Neural cell (in vitro differentiated cells): ENCODE measurements around the gene SLC13A3. TPM values are rescaled to one million over a fixed set of nuclear protein-coding genes. Genes with fewer than 3 reads are reported as not detected.

Experiments used
- H2AFZ ChIP-seq: fragments of 200-600, 300-800 bp; sonication (generic), shearing (Covaris generic); 2 replicates; pipeline ENCODE4 v1.6.0; 2014; ENCODE audit warnings: low read depth, mild to moderate bottlenecking, antibody characterized with exemption, low read length, moderate library complexity
- H3F3A ChIP-seq: fragments of 200-600 bp; shearing (Covaris generic); 2 replicates; pipeline ENCODE4 v1.6.1; 2016; ENCODE audit warnings: mild to moderate bottlenecking, moderate library complexity, mixed read lengths, antibody characterized with exemption, low read length; ENCODE audit not compliant: insufficient read depth, poor library complexity, severe bottlenecking
- H3K27ac ChIP-seq: fragments of 200-600, 300-800 bp; sonication (generic), shearing (Covaris generic); 2 replicates; pipeline ENCODE4 v1.5.1; 2014; ENCODE audit warnings: mild to moderate bottlenecking, low read length, moderate library complexity
- H3K27me3 ChIP-seq: fragments of 300-800, 200-600 bp; sonication (generic), shearing (Covaris generic); 2 replicates; pipeline ENCODE4 v1.6.0; 2014; ENCODE audit warnings: mild to moderate bottlenecking, low read depth, low read length, moderate library complexity; ENCODE audit not compliant: insufficient read depth
- H3K36me3 ChIP-seq: fragments of 300-800, 200-600 bp; sonication (generic), shearing (Covaris generic); 2 replicates; pipeline ENCODE4 v1.5.1; 2014; ENCODE audit warnings: mild to moderate bottlenecking, antibody characterized with exemption, low read length, moderate library complexity; ENCODE audit not compliant: insufficient read depth
- H3K4me2 ChIP-seq: fragments of 300-800, 200-600 bp; sonication (generic), shearing (Covaris generic); 2 replicates; pipeline ENCODE4 v1.6.0; 2014; ENCODE audit warnings: mild to moderate bottlenecking, low read length
- H3K4me3 ChIP-seq: fragments of 300-800, 200-600 bp; sonication (generic), shearing (Covaris generic); 2 replicates; pipeline ENCODE4 v1.5.1; 2014; ENCODE audit warnings: mild to moderate bottlenecking, low read length, moderate library complexity
- H3K79me2 ChIP-seq: fragments of 200-600 bp; shearing (Covaris generic); replicated peaks from 2 replicates; pipeline ENCODE4 v1.6.0; 2014; ENCODE audit warnings: mild to moderate bottlenecking, low read length, moderate library complexity; ENCODE audit not compliant: insufficient read depth
- H3K9ac ChIP-seq: fragments of 300-800, 200-600 bp; sonication (generic), shearing (Covaris generic); 2 replicates; pipeline ENCODE4 v1.6.1; 2016; ENCODE audit warnings: mild to moderate bottlenecking, low read length, mixed read lengths
- H3K9me2 ChIP-seq: fragments of 200-600 bp; shearing (Covaris generic); 2 replicates; pipeline ENCODE4 v1.6.1; 2016; ENCODE audit warnings: mild to moderate bottlenecking, low read length, mixed read lengths; ENCODE audit not compliant: insufficient read depth
- H3K9me3 ChIP-seq: fragments of 200-600, 300-800 bp; sonication (generic), shearing (Covaris generic); 2 replicates; pipeline ENCODE4 v1.6.1; 2016; ENCODE audit warnings: mild to moderate bottlenecking, mixed run types, low read length, moderate library complexity, mixed read lengths
- H4K20me1 ChIP-seq: fragments of 200-600 bp; shearing (Covaris generic); 2 replicates; pipeline ENCODE4 v1.6.1; 2016; ENCODE audit warnings: mild to moderate bottlenecking, mixed run types; ENCODE audit not compliant: insufficient read depth
- EP300 ChIP-seq: fragments of 450-650 bp; conservative IDR thresholded peaks from 2 replicates; pipeline ENCODE4 v1.6.1; 2014; ENCODE audit warnings: antibody characterized with exemption, mild to moderate bottlenecking, moderate library complexity; ENCODE audit not compliant: poor library complexity, severe bottlenecking
- EZH2 ChIP-seq: fragments of 200-600, 300-800 bp; shearing (Covaris generic), sonication (generic); IDR thresholded peaks from 2 replicates; pipeline ENCODE4 v1.6.1; 2014; ENCODE audit warnings: antibody characterized with exemption, low read length, borderline replicate concordance, mild to moderate bottlenecking; ENCODE audit not compliant: insufficient read depth, poor library complexity, severe bottlenecking
- MXI1 ChIP-seq: fragments of 450-650 bp; conservative IDR thresholded peaks from 2 replicates; pipeline ENCODE4 v1.6.1; 2014; ENCODE audit warnings: antibody characterized with exemption, mild to moderate bottlenecking; ENCODE audit not compliant: poor library complexity, severe bottlenecking
- POLR2AphosphoS5 ChIP-seq: IDR thresholded peaks from 2 replicates; pipeline ENCODE4 v1.6.1; 2012
- RAD21 ChIP-seq: fragments of 450-650 bp; conservative IDR thresholded peaks from 2 replicates; pipeline ENCODE4 v1.6.1; 2014; ENCODE audit warnings: antibody characterized with exemption, mild to moderate bottlenecking, moderate library complexity
- REST ChIP-seq: IDR thresholded peaks from 2 replicates; pipeline ENCODE4 v1.6.1; 2012; ENCODE audit warnings: borderline replicate concordance
- SMC3 ChIP-seq: fragments of 450-650 bp; conservative IDR thresholded peaks from 2 replicates; pipeline ENCODE4 v1.6.1; 2014; ENCODE audit warnings: antibody characterized with exemption, mild to moderate bottlenecking, moderate library complexity; ENCODE audit not compliant: poor library complexity
- TAF1 ChIP-seq: IDR thresholded peaks from 2 replicates; pipeline ENCODE4 v1.6.1; 2012; ENCODE audit warnings: low read depth
- polyA plus RNA-seq: library from polyadenylated mRNA; depleted of rRNA; stranded (reverse); fragments of >200 nt; gene quantifications from 2 replicates; pipeline ENCODE4 v1.2.3, GENCODE V29; 2014
- TF ChIP-seq, protein P1 (sequence below): fragments of 450-650 bp; IDR thresholded peaks from 2 replicates; pipeline ENCODE4 v1.5.1; 2014; ENCODE audit warnings: antibody characterized with exemption, mild to moderate bottlenecking, moderate library complexity; ENCODE audit not compliant: poor library complexity, severe bottlenecking

The SLC13A3 gene
- polyA plus RNA-seq, 1 donor from 2014 or later: 5.5 TPM

GRCh38 chr20:46592580-46593362 lies 58.5 kb downstream of the SLC13A3 start:
- Histone ChIP-seq H3K36me3 (no peaks in the 10 kb centered on the region), H3K9me2 (no peaks in the 10 kb centered on the region), H3K9ac (no peak overlapping the region), H3K4me2 (no peak overlapping the region), H3K9me3 (no peaks in the 10 kb centered on the region), H4K20me1 (no peaks in the 10 kb centered on the region), H2AFZ (no peak overlapping the region), H3K27me3 (no peaks in the 10 kb centered on the region), H3K27ac (no peak overlapping the region), H3F3A (no peaks in the 10 kb centered on the region), H3K79me2 (no peaks in the 10 kb centered on the region), H3K4me3 (no peak overlapping the region)
- TF ChIP-seq SMC3 (no peak), TAF1 (no peak), EP300 (no peak), EZH2 (no peak), POLR2AphosphoS5 (no peak), RAD21 (no peak), MXI1 (no peak), REST (no peak)
- TF ChIP-seq, protein P1, sequence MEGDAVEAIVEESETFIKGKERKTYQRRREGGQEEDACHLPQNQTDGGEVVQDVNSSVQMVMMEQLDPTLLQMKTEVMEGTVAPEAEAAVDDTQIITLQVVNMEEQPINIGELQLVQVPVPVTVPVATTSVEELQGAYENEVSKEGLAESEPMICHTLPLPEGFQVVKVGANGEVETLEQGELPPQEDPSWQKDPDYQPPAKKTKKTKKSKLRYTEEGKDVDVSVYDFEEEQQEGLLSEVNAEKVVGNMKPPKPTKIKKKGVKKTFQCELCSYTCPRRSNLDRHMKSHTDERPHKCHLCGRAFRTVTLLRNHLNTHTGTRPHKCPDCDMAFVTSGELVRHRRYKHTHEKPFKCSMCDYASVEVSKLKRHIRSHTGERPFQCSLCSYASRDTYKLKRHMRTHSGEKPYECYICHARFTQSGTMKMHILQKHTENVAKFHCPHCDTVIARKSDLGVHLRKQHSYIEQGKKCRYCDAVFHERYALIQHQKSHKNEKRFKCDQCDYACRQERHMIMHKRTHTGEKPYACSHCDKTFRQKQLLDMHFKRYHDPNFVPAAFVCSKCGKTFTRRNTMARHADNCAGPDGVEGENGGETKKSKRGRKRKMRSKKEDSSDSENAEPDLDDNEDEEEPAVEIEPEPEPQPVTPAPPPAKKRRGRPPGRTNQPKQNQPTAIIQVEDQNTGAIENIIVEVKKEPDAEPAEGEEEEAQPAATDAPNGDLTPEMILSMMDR: no peak

- no peak overlapping the region for H3K27ac ChIP-seq
- H3K27me3 ChIP-seq: no peaks in the 10 kb centered on the region
- no peaks in the 10 kb centered on the region for H4K20me1 ChIP-seq
- H3K9ac ChIP-seq: no peak overlapping the region
- H2AFZ ChIP-seq: no peak overlapping the region
- no peaks in the 10 kb centered on the region for H3K79me2 ChIP-seq
- TF ChIP-seq POLR2AphosphoS5 (no peak), EZH2 (no peak), TAF1 (no peak), SMC3 (no peak), RAD21 (no peak), REST (no peak), MXI1 (no peak), EP300 (no peak)
- TF ChIP-seq, protein P1: no peak
- H3K36me3 ChIP-seq: no peaks in the 10 kb centered on the region
- no peak overlapping the region for H3K4me2 ChIP-seq
- no peaks in the 10 kb centered on the region for H3K9me3 ChIP-seq
- no peak overlapping the region for H3K4me3 ChIP-seq
- H3F3A ChIP-seq: no peaks in the 10 kb centered on the region
- H3K9me2 ChIP-seq: no peaks in the 10 kb centered on the region
Measured at GRCh38 chr20:46590443-46590842, 60.8 kb downstream of the SLC13A3 start.
